Measurements from ENCODE around the gene ARHGAP15.

Gene ARHGAP15

GRCh38 chr2:143764261-143764660 is 635.0 kb downstream of the ARHGAP15 start:
- DNase-seq (ENCODE audit: low read depth): no peak
- no peak for TF ChIP-seq CTCF (IDR thresholded peaks at IDR 0.05; ENCODE audit: insufficient read depth, low read depth, low read length, missing control alignments)
- H3K4me3 ChIP-seq (ENCODE audit: low read depth, low read length): no peak overlapping the region

- DNase-seq (ENCODE audit: low read depth): no peak
- H3K4me3 ChIP-seq (ENCODE audit: low read depth, low read length): no peak overlapping the region
- TF ChIP-seq CTCF (IDR thresholded peaks at IDR 0.05; ENCODE audit: insufficient read depth, low read depth, low read length, missing control alignments): no peak
Observed at GRCh38 chr2:143764706-143765105, 635.5 kb downstream of the ARHGAP15 start.

GRCh38 chr2:143768991-143769390 is 639.8 kb downstream of the ARHGAP15 start:
- no peak for TF ChIP-seq CTCF (IDR thresholded peaks at IDR 0.05; ENCODE audit: insufficient read depth, low read depth, low read length, missing control alignments)
- DNase-seq (ENCODE audit: low read depth): no peak
- H3K4me3 ChIP-seq (ENCODE audit: low read depth, low read length): no peak overlapping the region

- no peak for DNase-seq (ENCODE audit: low read depth)
- H3K4me3 ChIP-seq (ENCODE audit: low read depth, low read length): no peak overlapping the region
- TF ChIP-seq CTCF (IDR thresholded peaks at IDR 0.05; ENCODE audit: insufficient read depth, low read depth, low read length, missing control alignments): no peak
Observed at GRCh38 chr2:143771939-143772338, 642.7 kb downstream of the ARHGAP15 start.

- no peak for DNase-seq (ENCODE audit: low read depth)
- TF ChIP-seq CTCF (IDR thresholded peaks at IDR 0.05; ENCODE audit: insufficient read depth, low read depth, low read length, missing control alignments): no peak
- H3K4me3 ChIP-seq (ENCODE audit: low read depth, low read length): no peak overlapping the region
Observed at GRCh38 chr2:143776526-143777297, 647.5 kb downstream of the ARHGAP15 start.

- no peak for DNase-seq (ENCODE audit: low read depth)
- H3K4me3 ChIP-seq (ENCODE audit: low read depth, low read length): no peak overlapping the region
- no peak for TF ChIP-seq CTCF (IDR thresholded peaks at IDR 0.05; ENCODE audit: insufficient read depth, low read depth, low read length, missing control alignments)
Observed at GRCh38 chr2:143779021-143779420, 649.8 kb downstream of the ARHGAP15 start.
